ENCODE results near the gene SLC2A4RG.
"Not testable (repeated sequence)": the region's sequence is repeated elsewhere in the genome, so short reads cannot be mapped to it uniquely, and the experiment has no call there.

Gene SLC2A4RG

GRCh38 chr20:63714858-63715257, 24.7 kb upstream of the SLC2A4RG start:
- no peak for DNase-seq (ENCODE audit: low read depth)

- no peak for DNase-seq (ENCODE audit: low read depth)
These were observed 20.6 kb upstream of the SLC2A4RG start for GRCh38 chr20:63718996-63719395.

- DNase-seq (ENCODE audit: low read depth) = not testable (repeated sequence)
These were observed 16.5 kb upstream of the SLC2A4RG start for GRCh38 chr20:63722967-63723622.

GRCh38 chr20:63730189-63730733, 9.3 kb upstream of the SLC2A4RG start:
- DNase-seq (ENCODE audit: low read depth) = not testable (repeated sequence)

- DNase-seq (ENCODE audit: low read depth) = no peak
These were observed 8.2 kb upstream of the SLC2A4RG start for GRCh38 chr20:63731410-63731809.

- DNase-seq (ENCODE audit: low read depth) = no peak
These were observed 7.2 kb upstream of the SLC2A4RG start for GRCh38 chr20:63732118-63733095.

- no peak for DNase-seq (ENCODE audit: low read depth)
These were observed 6.5 kb upstream of the SLC2A4RG start for GRCh38 chr20:63733117-63733516.

GRCh38 chr20:63733579-63734081, 5.9 kb upstream of the SLC2A4RG start:
- no peak for DNase-seq (ENCODE audit: low read depth)

GRCh38 chr20:63734111-63734945, 5.2 kb upstream of the SLC2A4RG start:
- no peak for DNase-seq (ENCODE audit: low read depth)

- no peak for DNase-seq (ENCODE audit: low read depth)
These were observed 4.4 kb upstream of the SLC2A4RG start for GRCh38 chr20:63734946-63735858.

- DNase-seq (ENCODE audit: low read depth) = no peak
These were observed 3.5 kb upstream of the SLC2A4RG start, which contains the start of gene LIME1 for GRCh38 chr20:63735859-63736718. LIME1 (plus strand) TSS chr20:63736664; CDS start chr20:63737550, 886 bp downstream.

- DNase-seq (ENCODE audit: low read depth) = no peak
These were observed 2.5 kb upstream of the SLC2A4RG start for GRCh38 chr20:63736893-63737694.

- DNase-seq (ENCODE audit: low read depth) = no peak
These were observed 2.0 kb upstream of the SLC2A4RG start for GRCh38 chr20:63737695-63737944.

GRCh38 chr20:63737945-63738686, 1.5 kb upstream of the SLC2A4RG start:
- no peak for DNase-seq (ENCODE audit: low read depth)

GRCh38 chr20:63738687-63739129, 868 bp upstream of the SLC2A4RG start:
- DNase-seq (ENCODE audit: low read depth) = no peak

GRCh38 chr20:63740070-63740626, 572 bp downstream of the SLC2A4RG start:
- DNase-seq (ENCODE audit: low read depth) = no peak

GRCh38 chr20:63740627-63741353, 1.2 kb downstream of the SLC2A4RG start:
- DNase-seq (ENCODE audit: low read depth) = peak; percentile 54
